ENCODE results near the gene ZSCAN10.
A peak's percentile ranks its signal among the peaks of the same experiment; 100 is the strongest.
"Not testable (repeated sequence)": the region's sequence is repeated elsewhere in the genome, so short reads cannot be mapped to it uniquely, and the experiment has no call there.

ZSCAN10 gene

DNA sequence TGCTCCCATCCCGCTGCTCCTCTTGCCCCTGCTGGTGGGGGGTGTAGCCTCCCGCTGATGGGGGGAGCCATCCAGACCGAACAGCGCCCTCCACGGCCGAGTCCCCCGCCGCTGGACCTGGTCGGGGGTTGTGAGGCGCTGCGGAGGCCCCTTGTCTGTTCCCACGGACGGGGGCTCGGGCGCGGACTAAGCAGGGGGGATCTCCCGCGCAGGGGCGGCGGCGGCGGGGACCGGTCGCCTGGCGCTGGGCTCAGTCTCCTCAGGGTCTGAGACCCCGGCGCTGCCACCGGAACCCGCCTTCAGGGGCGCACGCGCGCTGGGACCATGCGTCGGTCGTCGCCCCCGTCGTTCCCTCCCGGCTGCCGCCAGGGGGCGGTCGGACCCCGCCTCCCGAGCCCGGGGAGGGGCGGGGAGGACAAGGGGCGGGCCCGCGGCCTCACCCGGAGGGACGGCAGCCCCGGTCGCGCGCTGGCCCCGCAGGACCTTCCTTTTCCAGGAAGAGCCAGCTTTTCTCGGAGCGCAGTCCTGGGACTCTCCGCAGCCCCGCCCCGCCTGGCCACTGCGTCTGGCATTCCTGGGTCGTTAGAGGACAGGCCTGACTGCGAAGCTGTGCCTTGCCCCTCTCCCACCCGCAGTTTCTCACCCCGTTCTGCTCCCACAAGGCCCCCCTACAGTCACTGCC lies 39.9 kb downstream of the ZSCAN10 start:
- DNase-seq, result peak; percentile 56

DNA sequence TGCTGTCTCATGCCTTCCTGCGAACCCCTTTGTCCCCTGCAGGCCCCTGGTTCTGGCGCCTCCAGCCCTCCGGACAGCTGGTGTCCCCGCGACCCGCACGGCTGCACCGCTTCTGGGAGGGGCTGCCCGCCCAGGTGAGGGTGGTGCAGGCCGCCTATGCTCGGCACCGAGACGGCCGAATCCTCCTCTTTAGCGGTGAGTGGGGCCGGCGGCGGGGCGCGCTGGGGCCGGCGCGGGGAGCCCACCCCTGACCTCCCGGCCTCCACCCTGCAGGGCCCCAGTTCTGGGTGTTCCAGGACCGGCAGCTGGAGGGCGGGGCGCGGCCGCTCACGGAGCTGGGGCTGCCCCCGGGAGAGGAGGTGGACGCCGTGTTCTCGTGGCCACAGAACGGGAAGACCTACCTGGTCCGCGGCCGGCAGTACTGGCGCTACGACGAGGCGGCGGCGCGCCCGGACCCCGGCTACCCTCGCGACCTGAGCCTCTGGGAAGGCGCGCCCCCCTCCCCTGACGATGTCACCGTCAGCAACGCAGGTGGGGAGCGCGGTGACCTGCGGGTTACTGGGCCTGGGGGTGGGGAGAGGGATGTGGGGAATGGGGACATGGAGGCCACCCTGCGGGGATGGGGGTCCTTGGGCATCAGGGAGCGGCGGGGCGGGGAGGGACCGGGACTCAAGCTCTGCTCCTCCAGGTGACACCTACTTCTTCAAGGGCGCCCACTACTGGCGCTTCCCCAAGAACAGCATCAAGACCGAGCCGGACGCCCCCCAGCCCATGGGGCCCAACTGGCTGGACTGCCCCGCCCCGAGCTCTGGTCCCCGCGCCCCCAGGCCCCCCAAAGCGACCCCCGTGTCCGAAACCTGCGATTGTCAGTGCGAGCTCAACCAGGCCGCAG lies 40.7 kb downstream of the ZSCAN10 start:
- no peak for DNase-seq

DNA sequence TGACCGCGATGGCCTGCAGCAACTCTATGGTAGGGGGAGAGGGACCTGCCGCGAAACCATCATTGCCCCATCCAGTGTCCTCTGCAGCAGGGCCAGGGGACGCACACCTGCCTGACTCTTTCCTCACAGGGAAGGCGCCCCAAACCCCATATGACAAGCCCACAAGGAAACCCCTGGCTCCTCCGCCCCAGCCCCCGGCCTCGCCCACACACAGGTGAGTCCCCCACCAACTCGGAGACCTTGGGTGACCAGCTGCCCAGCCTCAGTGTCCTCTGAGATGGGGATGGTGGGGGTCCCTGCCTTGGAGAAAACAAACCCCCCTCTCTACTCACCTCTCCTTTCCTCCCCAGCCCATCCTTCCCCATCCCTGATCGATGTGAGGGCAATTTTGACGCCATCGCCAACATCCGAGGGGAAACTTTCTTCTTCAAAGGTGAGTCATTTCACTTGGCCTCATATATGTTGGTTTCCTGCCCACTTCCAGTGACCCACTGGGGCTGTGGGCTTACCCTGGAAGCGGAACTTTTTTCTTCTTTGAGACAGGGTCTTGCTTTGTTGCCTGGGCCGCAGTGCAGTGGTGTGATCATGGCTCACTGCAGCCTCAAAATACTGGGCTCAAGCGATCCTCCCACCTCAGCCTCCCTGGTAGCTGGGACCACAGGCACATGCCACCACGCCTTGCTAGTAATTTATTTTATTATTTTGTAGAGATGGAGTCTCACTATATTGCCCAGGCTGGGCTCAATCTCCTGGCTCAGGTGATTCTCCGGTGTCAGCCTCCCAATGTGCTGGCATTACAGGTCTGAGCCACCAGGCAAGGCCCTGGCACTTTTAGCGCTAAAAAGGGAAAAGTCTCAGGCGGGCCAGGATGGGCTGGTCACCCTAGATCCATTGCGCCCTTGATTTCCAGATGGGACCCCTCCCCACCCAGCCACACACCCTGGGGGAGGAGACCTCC lies 41.6 kb downstream of the ZSCAN10 start:
- DNase-seq, result no peak

DNA sequence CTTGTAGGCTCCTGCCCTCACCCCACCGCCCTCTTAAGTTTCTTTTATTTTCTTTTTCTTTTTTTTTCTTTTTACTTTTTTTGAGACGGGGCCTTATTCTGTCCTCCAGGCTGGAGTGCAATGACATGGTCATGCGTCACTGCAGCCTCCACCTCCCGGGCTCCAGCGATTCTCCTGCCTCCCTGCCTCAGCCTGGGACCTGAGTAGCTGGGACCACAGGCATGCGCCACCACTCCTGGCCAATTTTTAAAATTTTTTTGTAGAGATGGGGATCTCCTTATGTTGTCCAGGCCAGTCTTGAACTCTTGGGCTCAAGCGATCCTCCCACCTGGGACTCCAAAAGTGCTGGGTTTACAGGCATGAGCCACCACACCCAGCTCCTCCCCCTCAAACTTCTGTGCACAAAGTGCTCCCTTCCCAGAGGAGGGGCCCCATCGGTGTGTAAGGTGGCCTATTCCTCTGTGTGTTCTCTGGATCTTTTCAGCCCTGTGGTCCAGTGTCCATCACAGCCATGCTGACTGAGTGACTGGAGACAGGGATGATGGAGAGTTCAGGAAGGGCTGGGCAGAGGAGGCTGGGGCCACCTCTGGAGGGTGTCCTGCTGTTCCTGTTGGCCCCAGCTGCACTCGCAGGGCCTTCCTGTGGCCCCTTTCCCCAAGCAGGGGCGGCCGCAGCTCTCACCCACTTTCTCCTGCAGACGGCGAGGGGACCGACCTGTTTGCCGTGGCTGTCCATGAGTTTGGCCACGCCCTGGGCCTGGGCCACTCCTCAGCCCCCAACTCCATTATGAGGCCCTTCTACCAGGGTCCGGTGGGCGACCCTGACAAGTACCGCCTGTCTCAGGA lies 42.5 kb downstream of the ZSCAN10 start:
- no peak for DNase-seq

DNA sequence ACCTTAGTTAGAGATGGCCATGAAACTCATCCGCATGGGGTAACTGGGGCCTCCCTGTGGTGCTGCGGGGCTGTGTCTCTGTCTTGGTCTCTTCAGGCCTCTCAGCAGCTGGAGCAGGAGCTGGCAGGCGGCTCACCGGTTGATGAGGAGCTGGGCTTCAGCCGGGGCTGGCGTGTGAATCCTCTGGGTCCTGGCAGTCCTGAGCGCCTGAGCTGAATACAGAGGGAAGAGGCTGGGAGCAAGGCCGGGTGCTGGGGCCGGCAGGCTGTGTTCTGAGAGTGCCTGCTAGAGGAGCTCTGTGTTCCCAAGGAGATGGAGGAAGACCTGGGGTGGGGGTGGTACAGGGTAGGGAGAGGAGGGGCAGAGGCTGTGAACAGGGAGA lies 43.4 kb downstream of the ZSCAN10 start:
- not testable (repeated sequence) for DNase-seq

DNA sequence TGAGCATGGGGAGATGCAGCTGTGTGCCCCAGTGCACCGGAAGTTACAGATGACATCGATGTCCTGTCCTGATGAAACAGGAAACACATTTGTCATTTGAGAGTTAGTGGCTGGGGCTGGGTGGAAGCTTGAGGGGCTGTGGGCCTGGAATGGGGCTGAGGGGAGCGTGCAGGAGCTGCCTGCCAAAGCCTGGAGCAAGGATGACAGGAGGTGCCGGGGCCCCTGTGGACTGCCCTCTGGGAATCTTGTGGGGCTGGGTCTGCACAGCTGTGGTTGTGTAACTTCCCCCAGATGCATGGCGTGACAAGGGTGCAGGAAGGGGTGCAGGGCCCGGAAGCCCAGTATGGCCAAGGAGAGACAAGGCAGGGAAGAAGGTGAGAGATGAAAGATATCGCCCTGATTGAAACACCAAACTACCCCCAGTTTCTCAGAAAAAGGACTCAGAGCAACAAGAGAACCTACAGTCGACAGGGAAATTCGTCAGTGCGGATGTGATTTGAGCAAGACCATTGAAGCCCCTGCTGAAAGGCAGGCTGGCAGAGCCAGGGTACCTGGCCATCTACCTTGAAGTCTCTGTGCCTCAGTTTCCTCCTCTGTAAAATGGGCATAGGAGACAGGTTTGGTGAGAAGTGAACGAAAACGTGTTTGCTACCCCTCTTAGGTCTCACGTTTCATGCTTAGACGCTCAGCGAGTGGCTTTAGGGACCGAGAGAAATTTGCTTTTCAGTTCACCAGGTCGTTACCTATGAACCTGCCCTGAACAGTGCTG lies 43.9 kb downstream of the ZSCAN10 start:
- DNase-seq, result no peak

DNA sequence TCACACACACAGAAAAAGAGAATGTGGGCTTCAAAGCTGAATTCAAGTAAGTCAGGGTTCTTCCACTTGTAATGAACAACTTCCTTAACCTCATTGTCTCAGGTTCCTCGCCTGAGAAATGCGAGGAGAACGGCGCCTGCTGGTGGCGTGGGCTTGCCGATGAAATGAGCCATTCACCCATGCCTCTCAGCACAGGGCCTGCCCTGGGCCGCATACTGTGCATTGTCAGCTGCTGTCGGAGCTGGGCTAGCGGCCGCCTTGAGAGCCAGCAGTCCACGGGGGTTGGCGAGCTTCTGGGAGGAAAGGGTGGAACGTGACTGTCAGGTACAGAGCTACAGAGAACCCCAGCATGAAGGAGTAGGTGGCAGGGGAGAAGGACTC lies 45.8 kb downstream of the ZSCAN10 start:
- DNase-seq, result not testable (repeated sequence)

DNA sequence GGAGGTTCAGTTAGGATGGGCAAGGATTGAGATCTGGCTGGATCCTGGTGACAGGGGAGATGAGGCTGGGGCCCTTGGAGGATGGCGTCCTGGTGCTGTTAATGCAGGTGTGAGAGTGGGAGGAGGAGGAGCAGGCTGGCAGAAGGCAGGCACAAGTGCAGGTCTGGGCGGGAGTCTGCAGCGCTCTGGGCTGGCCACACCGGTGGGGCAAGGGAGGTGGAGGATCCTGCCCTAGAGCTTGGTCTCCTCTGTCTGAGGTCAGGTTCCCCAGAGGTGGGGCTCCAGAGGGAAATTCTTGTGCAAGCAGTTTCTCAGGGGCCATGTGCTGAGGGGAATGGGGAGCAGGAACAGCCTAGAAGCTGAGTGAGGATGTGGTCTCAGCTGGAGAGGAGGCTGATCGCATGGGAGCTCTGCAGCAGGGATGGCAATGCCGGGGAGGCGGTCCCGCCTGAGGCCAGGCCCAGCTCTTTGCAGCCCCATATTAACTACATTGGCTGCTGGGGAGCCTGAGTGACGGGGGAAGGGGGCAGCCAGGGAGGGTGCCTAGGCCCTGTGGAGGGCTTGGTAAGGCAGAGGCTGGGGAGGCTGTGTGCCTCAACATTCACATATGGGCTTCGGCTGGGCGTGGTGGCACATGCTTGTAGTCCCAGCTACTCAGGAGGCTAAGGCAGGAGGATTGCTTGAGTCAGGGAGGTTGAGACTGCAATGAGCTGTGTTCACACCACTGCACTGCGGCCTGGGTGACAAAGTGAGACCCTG lies 46.3 kb downstream of the ZSCAN10 start:
- DNase-seq, result not testable (repeated sequence)

DNA sequence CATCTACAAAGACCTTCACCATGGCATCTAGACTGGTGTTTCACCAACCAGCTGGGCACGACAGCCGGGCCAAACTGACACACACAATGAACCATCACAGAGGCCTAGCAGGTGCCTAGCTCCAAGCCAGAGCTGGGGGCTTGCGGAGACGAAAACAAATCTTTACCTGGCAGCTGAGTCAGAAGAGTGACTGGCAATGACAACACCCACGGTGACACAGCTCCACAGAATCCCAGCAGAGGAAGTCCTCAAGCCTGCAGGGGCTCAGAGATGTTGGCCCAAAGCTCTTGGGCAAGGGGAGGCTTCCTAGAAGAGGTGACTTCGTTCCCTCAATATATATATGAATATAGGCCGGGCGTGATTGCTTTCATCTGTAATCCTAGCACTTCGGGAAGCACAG lies 47.6 kb downstream of the ZSCAN10 start:
- DNase-seq, result no peak

DNA sequence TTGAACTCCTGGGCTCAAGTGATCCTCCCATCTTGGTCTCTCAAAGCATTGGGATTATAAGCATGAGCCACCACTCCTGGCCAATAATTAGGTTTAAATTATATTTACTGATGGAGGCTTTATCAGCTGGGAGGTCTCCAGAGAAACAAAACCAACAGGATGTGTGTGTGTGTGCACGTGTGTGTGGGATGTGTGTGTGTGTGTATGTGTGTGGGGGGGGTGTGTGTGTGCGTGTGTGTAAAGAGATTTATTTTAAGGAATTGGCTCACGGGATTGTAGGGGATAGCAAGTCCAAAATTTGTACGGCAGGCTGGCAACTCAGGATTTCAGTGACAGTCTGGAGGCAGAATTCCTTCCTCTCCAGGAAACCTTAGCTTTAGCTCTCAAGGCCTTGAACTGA lies 48.1 kb downstream of the ZSCAN10 start:
- no peak for DNase-seq

DNA sequence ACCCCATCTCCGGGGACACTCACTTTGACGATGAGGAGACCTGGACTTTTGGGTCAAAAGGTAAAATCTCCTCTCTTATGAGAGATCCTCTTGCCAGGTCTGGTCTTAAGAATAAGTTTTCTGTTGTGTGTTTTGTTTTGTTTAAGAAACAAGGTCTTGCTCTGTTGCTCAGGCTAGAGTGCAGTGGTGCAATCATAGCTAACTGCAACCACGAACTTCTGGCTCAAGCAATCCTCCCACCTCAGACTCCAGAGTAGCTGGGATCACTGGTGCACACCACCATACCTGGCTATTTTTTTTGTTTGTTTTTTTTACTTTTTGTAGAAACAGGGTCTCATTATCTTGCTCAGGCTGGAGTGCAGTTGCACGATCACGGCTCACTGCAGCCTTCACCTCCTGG lies 48.6 kb downstream of the ZSCAN10 start:
- DNase-seq, result no peak

DNA sequence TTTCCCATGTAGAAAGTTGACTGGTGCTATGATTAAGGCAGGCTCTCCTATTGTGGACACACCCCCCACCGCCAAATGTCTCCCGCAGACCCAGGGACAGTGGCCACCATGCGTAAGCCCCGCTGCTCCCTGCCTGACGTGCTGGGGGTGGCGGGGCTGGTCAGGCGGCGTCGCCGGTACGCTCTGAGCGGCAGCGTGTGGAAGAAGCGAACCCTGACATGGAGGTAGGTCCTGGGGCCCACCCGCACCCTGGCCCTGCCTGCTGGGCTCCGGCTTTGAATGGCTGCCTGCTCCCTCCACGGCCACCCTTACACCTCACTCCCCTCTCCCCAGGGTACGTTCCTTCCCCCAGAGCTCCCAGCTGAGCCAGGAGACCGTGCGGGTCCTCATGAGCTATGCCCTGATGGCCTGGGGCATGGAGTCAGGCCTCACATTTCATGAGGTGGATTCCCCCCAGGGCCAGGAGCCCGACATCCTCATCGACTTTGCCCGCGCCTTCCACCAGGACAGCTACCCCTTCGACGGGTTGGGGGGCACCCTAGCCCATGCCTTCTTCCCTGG lies 49.1 kb downstream of the ZSCAN10 start:
- DNase-seq, result no peak

DNA sequence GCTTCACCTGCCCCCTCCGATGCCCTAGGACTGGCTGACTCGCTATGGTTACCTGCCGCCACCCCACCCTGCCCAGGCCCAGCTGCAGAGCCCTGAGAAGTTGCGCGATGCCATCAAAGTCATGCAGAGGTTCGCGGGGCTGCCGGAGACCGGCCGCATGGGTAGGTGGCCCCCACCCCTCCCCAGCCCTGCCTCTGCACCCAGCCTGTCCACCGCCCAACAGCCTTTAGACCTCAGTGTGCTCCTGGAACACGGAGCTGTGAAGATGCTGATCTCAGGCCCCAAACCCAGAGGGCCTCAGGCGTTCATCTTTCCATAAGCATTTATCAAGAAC lies 51.7 kb downstream of the ZSCAN10 start:
- no peak for DNase-seq

DNA sequence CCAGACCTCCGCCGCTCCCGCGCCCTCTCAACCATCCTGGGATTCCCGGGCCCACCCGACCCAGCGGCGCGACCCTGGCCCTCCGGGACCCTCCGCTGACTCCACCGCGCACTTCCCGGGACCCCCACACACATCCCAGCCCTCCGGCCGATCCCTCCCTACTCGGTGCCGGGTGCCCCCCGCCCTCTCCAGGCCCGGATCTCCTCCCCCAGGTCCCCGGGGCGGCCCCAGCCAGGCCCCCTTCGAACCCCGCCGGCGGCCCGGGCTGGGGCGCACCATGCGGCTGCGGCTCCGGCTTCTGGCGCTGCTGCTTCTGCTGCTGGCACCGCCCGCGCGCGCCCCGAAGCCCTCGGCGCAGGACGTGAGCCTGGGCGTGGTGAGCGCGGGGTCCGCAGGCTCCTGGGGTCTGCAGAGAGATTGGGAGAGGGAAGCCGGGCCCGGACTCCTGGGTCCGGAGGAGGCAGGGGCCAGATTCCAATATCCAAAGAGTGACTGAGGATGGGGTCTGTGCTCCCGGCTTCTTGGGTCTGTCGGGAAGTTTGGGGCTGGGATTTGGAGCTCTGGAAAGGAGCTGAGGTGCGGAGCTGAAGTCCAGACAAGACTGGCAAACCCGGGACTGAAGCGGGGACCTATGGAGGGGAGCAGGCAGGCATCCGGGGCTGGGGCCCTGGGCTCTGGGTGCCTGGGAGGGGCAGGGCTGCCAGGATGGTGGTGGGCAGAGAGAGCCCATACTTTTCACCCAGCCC lies 52.3 kb downstream of the ZSCAN10 start:
- DNase-seq, result no peak

DNA sequence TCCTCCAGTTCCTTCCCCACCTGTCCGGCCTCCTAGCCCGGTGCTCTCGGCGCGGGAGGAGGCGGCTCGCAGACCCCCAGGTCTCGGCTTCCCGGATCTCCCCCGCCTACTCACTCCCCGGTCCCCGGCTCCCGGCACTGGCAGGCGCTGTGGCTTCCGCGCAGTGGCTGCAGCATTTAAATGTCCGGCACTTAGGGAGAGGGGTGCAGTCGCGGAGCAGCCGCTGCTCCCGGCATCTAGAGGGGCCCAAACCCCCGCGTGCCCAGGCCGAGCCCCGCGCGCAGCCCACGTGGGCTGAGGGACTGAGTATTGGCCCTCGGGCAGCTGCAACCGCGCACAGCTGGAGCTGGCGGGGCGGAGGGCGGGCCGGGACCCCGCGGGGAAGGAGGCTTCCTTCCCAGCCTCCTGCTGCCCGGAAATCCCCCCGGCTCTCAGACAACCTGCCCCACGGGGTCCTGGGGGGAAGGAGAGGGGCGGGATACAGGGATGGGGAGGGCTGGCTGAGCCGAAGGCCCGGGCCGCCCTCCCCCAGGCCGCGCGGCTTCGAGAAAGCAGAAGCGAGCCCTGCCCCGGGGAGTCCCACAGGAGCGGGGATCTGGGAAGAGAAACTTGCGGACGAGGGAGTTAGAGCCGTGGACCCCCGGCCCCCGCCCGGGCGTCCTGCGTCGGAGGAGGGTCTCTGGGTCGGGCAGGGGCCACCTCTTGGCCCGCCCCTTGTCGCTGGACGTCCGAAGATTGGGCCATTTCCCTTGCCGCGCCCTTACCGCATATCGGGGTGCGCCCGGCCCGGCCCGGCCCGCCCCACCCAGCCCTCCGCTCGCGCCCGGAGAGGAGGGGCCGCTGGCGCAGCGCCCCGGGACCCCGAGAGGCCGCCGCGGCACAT lies 53.1 kb downstream of the ZSCAN10 start, which contains the start of gene MMP25:
Gene MMP25 (plus strand): TSS at position 804 of the 883 bp plus-strand sequence. CDS start 357 bp downstream, outside the sequence.
- no peak for DNase-seq

DNA sequence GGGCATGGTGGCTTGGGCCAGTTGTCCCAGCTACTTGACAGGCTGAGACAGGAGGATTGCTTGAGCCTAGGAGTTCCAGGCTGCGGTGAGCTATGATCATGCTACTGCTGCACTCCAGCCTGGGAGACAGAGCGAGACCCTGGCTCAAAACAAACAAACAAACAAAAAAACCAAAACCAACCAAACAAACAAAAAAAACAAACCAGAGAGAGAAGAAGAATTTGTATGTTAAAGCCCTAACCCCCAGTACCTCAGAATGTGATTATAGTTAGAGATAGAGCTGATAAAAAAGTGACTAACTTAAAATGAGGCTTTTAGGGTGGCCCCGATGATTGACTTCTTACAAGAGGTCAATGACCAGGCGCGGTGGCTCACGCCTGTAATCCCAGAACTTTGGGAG lies 54.4 kb downstream of the ZSCAN10 start:
- DNase-seq, result no peak

DNA sequence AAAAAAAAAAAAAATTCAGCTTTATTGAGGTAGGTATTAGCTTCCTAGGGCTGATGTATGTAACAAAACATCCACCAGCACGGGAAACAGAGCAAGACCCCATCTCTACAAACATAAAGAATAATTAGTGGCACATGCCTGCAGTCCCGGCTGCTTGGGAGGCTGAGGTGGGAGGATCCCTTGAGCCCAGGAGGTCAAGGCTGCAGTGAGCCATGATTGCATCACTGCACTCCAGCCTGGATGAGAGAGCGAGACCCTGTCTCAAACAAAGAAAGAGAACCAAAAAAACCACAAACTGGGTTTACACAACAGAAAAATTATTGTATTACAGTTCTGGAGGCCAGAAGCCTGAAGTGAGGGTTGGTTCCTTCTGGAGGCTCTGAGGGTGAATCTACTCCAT lies 56.7 kb downstream of the ZSCAN10 start:
- DNase-seq, result no peak

DNA sequence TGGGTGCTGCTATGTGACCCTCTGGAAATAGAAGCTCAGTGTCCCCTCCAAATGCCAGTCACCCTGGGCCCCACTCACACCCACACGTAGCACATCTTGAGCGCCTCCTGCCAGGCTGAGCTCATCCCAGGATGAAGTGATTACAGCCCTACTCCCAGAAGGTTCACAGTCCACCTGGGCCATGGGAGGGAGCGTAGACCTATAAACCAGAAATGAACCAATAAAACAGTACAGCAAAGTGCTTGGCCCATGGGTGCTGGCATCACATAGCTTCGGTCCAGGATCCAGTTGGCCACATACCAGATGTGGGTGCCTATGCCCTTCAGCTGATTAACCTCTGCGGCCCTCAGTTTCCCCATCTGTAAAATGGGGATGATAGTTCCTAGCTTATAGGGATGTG lies 60.2 kb downstream of the ZSCAN10 start:
- no peak for DNase-seq
